Activated B cell treated with CpG ODN at 0.5 μM for 24 hours (primary cell): Measurements from ENCODE around the gene SLC13A5. TPM values are rescaled to one million over a fixed set of nuclear protein-coding genes. Genes with fewer than 3 reads are reported as not detected.
"Not testable (repeated sequence)": the region's sequence is repeated elsewhere in the genome, so short reads cannot be mapped to it uniquely, and the experiment has no call there.

Experiments used
- ATAC-seq: fragments of 200-7000 bp; cut with Tn5 transposase; one replicate; pipeline ENCODE4 v1.10.0; 2021; ENCODE audit warnings: low read depth, mild to moderate bottlenecking, moderate library complexity
- CTCF ChIA-PET: fragments of 350-600 bp; sonication (Branson Sonifier 250); formaldehyde crosslinking; loops from one replicate; lab custom pipeline; 2021; ENCODE audit warnings: antibody characterized with exemption; lab: Charles Lee
- POLR2A ChIA-PET: fragments of 350-600 bp; sonication (Branson Sonifier 250); formaldehyde crosslinking; loops from one replicate; lab custom pipeline; 2021; ENCODE audit warnings: antibody characterized with exemption; lab: Charles Lee
- DNase-seq: peaks from one replicate; pipeline ENCODE4 v3.0.0; 2022
- H3K27ac Mint-ChIP-seq: one replicate; pipeline ENCODE4 v1.8.0; 2020; ENCODE audit warnings: mixed read lengths
- H3K27me3 Mint-ChIP-seq: one replicate; pipeline ENCODE4 v1.8.0; 2021; ENCODE audit warnings: mixed read lengths
- H3K36me3 Mint-ChIP-seq: one replicate; pipeline ENCODE4 v1.8.0; 2021; ENCODE audit warnings: low read depth, mixed read lengths
- H3K4me1 Mint-ChIP-seq: one replicate; pipeline ENCODE4 v1.8.0; 2021; ENCODE audit warnings: mixed read lengths
- H3K4me3 Mint-ChIP-seq: one replicate; pipeline ENCODE4 v1.8.0; 2020; ENCODE audit warnings: mild to moderate bottlenecking, mixed read lengths
- H3K9me3 Mint-ChIP-seq: one replicate; pipeline ENCODE4 v1.8.0; 2020; ENCODE audit warnings: mixed read lengths
- CTCF ChIP-seq: fragments of 200-600 bp; IDR thresholded peaks from one replicate; pipeline ENCODE4 v1.8.0; 2022; ENCODE audit warnings: antibody characterized with exemption, mild to moderate bottlenecking
- intact Hi-C: fragments of 100-400 bp; cut with micrococcal nuclease; formaldehyde crosslinking; loops from one replicate; pipeline ENCODE4 v1.15.1; 2024
- total RNA-seq: library from RNA; stranded (reverse); gene quantifications from 2 replicates; pipeline ENCODE4 v1.2.3, GENCODE V29; 2022

SLC13A5 gene
- total RNA-seq, 1 donor from 2014 or later = not detected

DNA sequence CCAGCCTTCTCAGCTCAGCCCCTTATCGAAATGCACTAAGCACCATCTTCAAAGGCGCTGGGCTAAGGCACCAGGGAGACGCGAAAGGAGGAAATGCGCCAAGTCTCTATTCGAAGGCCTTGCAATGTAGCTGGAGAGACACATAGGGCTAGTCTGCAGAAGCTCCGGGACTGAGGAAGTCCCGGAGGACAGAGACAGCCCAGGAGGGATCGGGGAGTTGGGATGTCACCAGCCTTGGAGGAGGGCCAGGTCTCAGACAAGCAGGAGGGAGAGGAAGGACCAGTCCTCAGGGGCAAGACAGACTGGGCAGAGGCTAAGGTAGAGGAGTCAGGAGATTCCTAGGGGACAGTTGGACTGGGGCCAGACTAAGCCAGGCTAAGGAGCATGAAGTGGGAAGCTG lies 53.1 kb downstream of the SLC13A5 start:
- ATAC-seq = no peak
- no peaks in the 10 kb centered on the region for H3K27me3 Mint-ChIP-seq
- TF ChIP-seq CTCF = no peak
- peaks cover 57% of the 10 kb centered on the region for H3K4me1 Mint-ChIP-seq
- peak overlapping the region; percentile 72 for H3K27ac Mint-ChIP-seq
- H3K36me3 Mint-ChIP-seq = peaks cover 2% of the 10 kb centered on the region
- H3K9me3 Mint-ChIP-seq = no peaks in the 10 kb centered on the region
- no peak for DNase-seq
- ChIA-PET CTCF (no interaction called here), POLR2A (interaction anchor here (1.4 kb wide), 1 partner anchor 19 kb away, joined by 8 read pairs; the partner anchor contains the start of gene TXNDC17)
- peak overlapping the region; percentile 79 for H3K4me3 Mint-ChIP-seq
- intact Hi-C loops = no loop called here

- Mint-ChIP-seq H3K4me3 (peak overlapping the region; percentile 20), H3K27ac (peak overlapping the region; percentile 53), H3K4me1 (peaks cover 69% of the 10 kb centered on the region)
- H3K9me3 Mint-ChIP-seq, DNase-seq, ATAC-seq, H3K36me3 Mint-ChIP-seq, CTCF ChIA-PET, intact Hi-C loops, H3K27me3 Mint-ChIP-seq, POLR2A ChIA-PET: not testable (repeated sequence)
Measured at GRCh38 chr17:6658411-6658810, 54.8 kb downstream of the SLC13A5 start.

DNA sequence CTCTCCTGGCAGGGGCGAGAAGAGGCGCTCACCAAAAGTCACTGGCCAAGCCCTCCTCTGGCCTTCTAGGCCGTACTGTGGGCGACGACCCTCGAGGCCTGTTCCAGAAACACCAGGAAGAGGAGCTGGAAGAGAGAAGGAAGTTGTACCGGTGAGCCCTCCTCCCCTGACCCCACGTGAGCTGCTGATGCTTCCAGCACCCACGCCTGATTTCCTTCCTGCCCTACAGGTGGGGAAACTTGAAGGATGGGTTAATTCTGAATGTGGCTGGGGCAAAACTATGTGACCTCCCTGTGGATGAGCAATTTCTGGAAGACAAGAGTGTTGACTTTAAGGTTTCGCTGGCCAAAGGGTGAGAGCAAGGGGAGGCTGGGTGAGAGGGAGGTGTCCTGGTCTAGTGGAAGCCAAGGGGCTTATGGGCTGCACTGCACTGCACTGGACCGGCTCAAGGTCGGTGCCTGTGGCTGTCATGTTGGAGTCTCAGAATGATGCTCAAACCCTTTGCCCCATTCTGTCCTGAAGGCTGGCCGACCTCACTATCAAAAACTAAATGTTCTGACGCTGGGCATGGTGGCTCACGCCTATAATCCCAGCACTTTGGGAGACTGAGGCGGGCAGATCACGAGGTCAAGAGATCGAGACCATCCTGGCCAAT lies 55.4 kb downstream of the SLC13A5 start:
- no peak for DNase-seq
- intact Hi-C loops = no loop called here
- H3K27me3 Mint-ChIP-seq = no peaks in the 10 kb centered on the region

DNA sequence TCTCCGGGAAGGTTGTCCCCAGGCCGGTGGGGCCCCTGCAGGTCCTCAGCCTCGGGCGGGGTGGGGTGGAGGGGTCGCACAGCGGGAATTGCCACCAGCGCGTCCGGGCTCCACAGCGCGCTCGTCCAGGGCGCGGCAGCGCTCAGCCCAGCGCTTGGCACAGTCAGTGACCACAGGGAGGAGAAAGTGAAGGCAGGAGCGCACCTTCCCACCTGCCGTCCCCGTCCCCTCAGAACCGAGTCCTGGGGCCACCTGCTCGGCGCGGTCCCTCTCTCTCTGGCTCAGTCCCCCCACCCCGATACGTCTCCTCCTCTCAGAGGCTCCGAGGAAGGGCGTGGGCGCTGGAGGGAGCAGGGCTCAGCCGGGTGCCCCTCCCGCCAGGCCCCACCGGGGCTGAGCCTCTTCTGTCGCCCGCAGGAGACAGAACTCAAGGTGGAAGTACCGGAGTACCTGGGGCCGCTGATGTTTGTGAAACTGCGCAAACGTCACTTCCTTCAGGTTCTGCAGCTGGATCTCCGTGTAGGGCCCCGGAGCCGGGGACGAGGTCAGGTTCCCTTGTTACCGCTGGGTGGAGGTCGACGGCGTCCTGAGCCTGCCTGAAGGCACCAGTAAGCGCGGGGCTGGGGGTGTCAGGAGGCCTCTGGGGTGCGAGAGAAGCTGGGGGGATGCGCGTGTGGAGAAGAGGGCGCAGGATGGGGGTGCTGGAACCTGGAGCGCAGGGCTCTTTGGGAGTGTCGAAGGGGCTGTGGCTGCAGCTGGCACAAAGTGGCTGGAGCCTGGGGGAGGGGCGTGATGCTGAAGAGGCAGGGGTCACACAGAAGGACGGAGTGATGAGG lies 56.2 kb downstream of the SLC13A5 start:
- H3K4me3 Mint-ChIP-seq = peak overlapping the region; percentile 88
- H3K27me3 Mint-ChIP-seq, H3K9me3 Mint-ChIP-seq, CTCF ChIA-PET, intact Hi-C loops, H3K36me3 Mint-ChIP-seq: not testable (repeated sequence)
- peak overlapping the region; percentile 76 for H3K27ac Mint-ChIP-seq
- peaks cover 73% of the 10 kb centered on the region for H3K4me1 Mint-ChIP-seq
- ATAC-seq = peak; percentile 73
- peak; percentile 50 for DNase-seq
- POLR2A ChIA-PET = interaction anchor here (1.2 kb wide), 1 partner anchor 16 kb away, joined by 10 read pairs; the partner anchor contains the start of genes KIAA0753 and TXNDC17

More for the DNA sequence above, 55.4 kb downstream of the SLC13A5 start:
- peaks cover 73% of the 10 kb centered on the region for H3K4me1 Mint-ChIP-seq
- H3K4me3 Mint-ChIP-seq = peak overlapping the region; percentile 88
- POLR2A ChIA-PET = interaction anchor here (1.2 kb wide), 1 partner anchor 17 kb away, joined by 10 read pairs; the partner anchor contains the start of genes KIAA0753 and TXNDC17
- H3K36me3 Mint-ChIP-seq = no peaks in the 10 kb centered on the region
- no peak for ATAC-seq
- H3K27ac Mint-ChIP-seq = peak overlapping the region; percentile 76
- no peak for TF ChIP-seq CTCF
- no peaks in the 10 kb centered on the region for H3K9me3 Mint-ChIP-seq
- CTCF ChIA-PET = no interaction called here

- H3K4me3 Mint-ChIP-seq = peak overlapping the region; percentile 79
- CTCF ChIA-PET, H3K9me3 Mint-ChIP-seq, H3K27me3 Mint-ChIP-seq, DNase-seq, H3K27ac Mint-ChIP-seq, POLR2A ChIA-PET, H3K36me3 Mint-ChIP-seq, intact Hi-C loops, ATAC-seq: not testable (repeated sequence)
- H3K4me1 Mint-ChIP-seq = peaks cover 68% of the 10 kb centered on the region
Measured at GRCh38 chr17:6655732-6656361, 57.3 kb downstream of the SLC13A5 start.
